Erythroblast (primary cell): Measurements from ENCODE around the gene CCDC169.

Experiments
- GATA1 ChIP-seq: IDR thresholded peaks from 2 replicates; pipeline ENCODE4 v1.6.1; 2011; ENCODE audit warnings: low read depth, mild to moderate bottlenecking, control low read depth, low read length, moderate library complexity
- POLR2A ChIP-seq: IDR thresholded peaks from 2 replicates; pipeline ENCODE4 v1.6.1; 2011; ENCODE audit warnings: mild to moderate bottlenecking, low read length

DNA sequence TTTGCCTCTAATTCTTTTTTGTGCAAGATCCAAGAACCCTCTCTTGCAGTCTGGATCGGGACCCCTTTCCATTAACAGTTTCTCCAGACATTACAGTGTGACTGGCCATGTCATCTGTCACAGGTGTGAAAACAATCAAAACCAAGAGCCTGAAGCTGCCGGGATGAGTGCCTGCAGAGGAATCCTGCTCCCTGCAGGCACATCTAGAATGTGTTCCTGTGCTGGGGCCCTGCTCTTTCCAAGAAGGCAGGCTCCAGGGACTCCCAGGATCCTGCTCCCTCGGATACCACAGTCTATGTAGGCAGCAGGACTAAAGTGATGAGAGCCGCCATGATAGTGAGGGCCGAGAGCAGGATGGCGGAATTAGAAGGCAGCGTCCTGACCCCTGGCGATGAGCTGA lies 38.8 kb downstream of the CCDC169 start:
- TF ChIP-seq POLR2A, result no peak
- no peak for TF ChIP-seq GATA1
